H1 (cell line): ENCODE data around the gene TFE3. TPM values are rescaled to one million over a fixed set of nuclear protein-coding genes. Genes with fewer than 3 reads are reported as not detected.

ENCODE experiments used
- CEBPB ChIP-seq: IDR thresholded peaks from 2 replicates; pipeline ENCODE4 v1.6.1; 2012; ENCODE audit warnings: low read depth, low read length
- CREB1 ChIP-seq: IDR thresholded peaks from 2 replicates; pipeline ENCODE4 v1.6.1; 2012; ENCODE audit warnings: inconsistent platforms
- CTBP2 ChIP-seq: IDR thresholded peaks from 2 replicates; pipeline ENCODE4 v1.7.0; 2011; ENCODE audit warnings: borderline replicate concordance, mild to moderate bottlenecking, moderate library complexity, mixed read lengths, low read length; ENCODE audit not compliant: insufficient read depth, insufficient read length
- E2F6 ChIP-seq: IDR thresholded peaks from 2 replicates; pipeline ENCODE4 v1.6.1; 2012; ENCODE audit warnings: inconsistent platforms
- HDAC2 ChIP-seq, 2 experiments: fragments of 300-600 bp in 1 of 2; sonication (generic) in 1 of 2; IDR thresholded peaks; 2 replicates each; pipeline ENCODE4 v1.6.1; 2011 to 2012; ENCODE audit warnings: low read depth in 2 of 2, low read length in 2 of 2, mild to moderate bottlenecking in 2 of 2, moderate library complexity in 2 of 2, borderline replicate concordance in 1 of 2, inconsistent platforms in 1 of 2
- HDAC6 ChIP-seq: IDR thresholded peaks from one replicate; pipeline ENCODE4 v1.7.1; 2012; ENCODE audit warnings: low read depth, mild to moderate bottlenecking, inconsistent platforms, low read length, moderate library complexity
- JUN ChIP-seq: IDR thresholded peaks from 2 replicates; pipeline ENCODE4 v1.6.1; 2011; ENCODE audit warnings: low read depth, mild to moderate bottlenecking, improper control_type of control experiment, low read length
- KDM1A ChIP-seq: fragments of 200-600, 300-600 bp; sonication (generic); IDR thresholded peaks from 2 replicates; pipeline ENCODE4 v1.7.1; 2016; ENCODE audit warnings: mild to moderate bottlenecking, low read length, borderline replicate concordance
- KDM4A ChIP-seq: IDR thresholded peaks from one replicate; pipeline ENCODE4 v1.7.1; 2012; ENCODE audit warnings: low read depth, mild to moderate bottlenecking, moderate library complexity, low read length, inconsistent platforms; ENCODE audit not compliant: severe bottlenecking
- POU5F1 ChIP-seq: IDR thresholded peaks from 2 replicates; pipeline ENCODE4 v1.6.1; 2011; ENCODE audit warnings: low read depth, mild to moderate bottlenecking, low read length, moderate library complexity
- SP1 ChIP-seq: IDR thresholded peaks from 2 replicates; pipeline ENCODE4 v1.6.1; 2011; ENCODE audit warnings: low read depth, low read length
- SUZ12 ChIP-seq: fragments of 200-600 bp; sonication (generic); IDR thresholded peaks from 2 replicates; pipeline ENCODE4 v1.6.1; 2012; ENCODE audit warnings: mild to moderate bottlenecking, inconsistent platforms, low read length, moderate library complexity, mixed read lengths
- TAF7 ChIP-seq: optimal IDR thresholded peaks from 2 replicates; pipeline ENCODE3; 2011; ENCODE audit warnings: low read depth, mild to moderate bottlenecking, inconsistent platforms, low read length, moderate library complexity, borderline replicate concordance
- TEAD4 ChIP-seq: IDR thresholded peaks from 2 replicates; pipeline ENCODE4 v1.6.1; 2012; ENCODE audit warnings: low read depth, low read length, inconsistent platforms, mixed read lengths
- USF2 ChIP-seq: IDR thresholded peaks from 2 replicates; pipeline ENCODE4 v1.6.1; 2011; ENCODE audit warnings: low read length, improper control_type of control experiment
- polyA plus RNA-seq, 7 experiments: library from polyadenylated mRNA; depleted of rRNA in 3 of 7; stranded (reverse) in 5 of 7; unstranded in 2 of 7; fragments of >200 nt in 5 of 7; fragments of 200-250 nt in 2 of 7; gene quantifications; 1 replicate in 5 of 7; 2 replicates in 1 of 7; 4 replicates in 1 of 7; pipeline versions ENCODE4 v1.2.1 to v1.2.3, GENCODE V29; 2011 to 2013; ENCODE audit warnings: missing spikeins in 2 of 7, mixed read lengths in 2 of 7
- total RNA-seq: library from RNA; stranded (reverse); fragmentation: NEBNext Ultra II Directional; extraction: Animal tissue kit (Norgen Biotek cat#: 25700); gene quantifications from 2 replicates; pipeline ENCODE4 v1.2.1, GENCODE V29; 2021
- TF ChIP-seq, protein P1 (sequence below): IDR thresholded peaks from 2 replicates; pipeline ENCODE4 v1.6.1; 2012; ENCODE audit warnings: inconsistent platforms
- TF ChIP-seq, protein P2 (sequence below): IDR thresholded peaks from 2 replicates; pipeline ENCODE4 v1.6.1; 2011; ENCODE audit warnings: low read depth, mild to moderate bottlenecking, low read length; ENCODE audit not compliant: insufficient read depth
- TF ChIP-seq, protein P3 (sequence below): IDR thresholded peaks from 2 replicates; pipeline ENCODE4 v1.6.1; 2012; ENCODE audit warnings: low read length, inconsistent platforms

Gene TFE3
- total and polyA plus RNA-seq, 2 of the 8 experiments (the other 6 are each of a cell fraction or from before 2014, with no cell fraction given) = 33.7 to 52.9 TPM

DNA sequence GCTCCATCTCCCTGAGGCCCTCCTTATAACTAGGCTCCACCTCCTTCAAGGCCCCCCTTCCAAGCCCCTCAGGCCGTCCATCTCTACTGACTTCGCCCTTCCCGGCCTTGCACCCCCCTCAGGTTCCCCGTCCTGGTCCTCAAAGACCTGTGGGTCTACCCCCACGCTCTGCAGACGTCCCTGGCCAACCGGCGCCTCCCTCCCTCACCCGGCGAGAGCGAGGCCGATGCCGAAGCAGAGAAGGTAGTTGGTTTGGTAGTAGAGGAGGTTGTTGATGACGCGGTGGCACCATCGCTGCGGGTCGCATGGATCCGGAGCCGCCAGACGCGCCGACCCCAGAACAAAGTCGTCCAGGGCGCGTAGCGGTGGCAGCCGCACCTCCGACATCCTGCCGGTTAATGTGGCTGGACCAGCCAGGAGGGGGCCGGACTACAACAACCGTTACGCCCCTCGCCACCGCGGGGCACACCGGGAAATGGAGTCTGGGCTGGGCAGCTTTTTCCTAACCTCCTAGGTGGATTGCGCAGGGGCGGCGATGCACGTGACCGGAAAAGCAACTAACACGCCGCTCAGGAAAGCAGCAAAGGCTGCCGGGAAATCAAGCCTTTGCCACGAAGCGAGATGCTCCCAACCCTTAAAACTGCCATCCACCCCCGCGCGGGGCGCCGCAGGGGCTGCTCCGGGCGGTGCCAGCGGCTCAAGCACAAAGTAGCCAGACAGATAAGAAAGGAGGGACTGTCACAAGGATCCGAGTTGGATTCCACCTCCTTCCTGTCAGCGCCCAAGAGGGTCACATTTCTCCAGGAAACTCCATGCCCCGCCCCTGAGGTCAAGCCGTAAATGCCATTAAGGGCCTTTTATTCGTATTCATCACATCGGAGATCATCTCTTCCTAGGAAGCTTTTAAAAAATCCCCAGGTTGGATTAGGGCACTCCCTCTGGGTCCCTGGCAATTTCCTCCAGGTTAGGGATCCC, 30.7 kb upstream of the TFE3 start, which contains the start of gene PRAF2 (continued):
- TF ChIP-seq E2F6 (peak; percentile 62; the same call in 1 of the 2 replicates), CREB1 (no peak), CEBPB (0 out of 2 replicates have a peak, but pooled peaks have one; percentile 33), CTBP2 (no peak), SUZ12 (no peak), JUN (no peak), TEAD4 (no peak), TAF7 (no peak), KDM1A (no peak), HDAC6 (no peak), SP1 (no peak), USF2 (peak; percentile 80), KDM4A (no peak), POU5F1 (no peak), HDAC2 (IDR thresholded peaks at IDR 0.05; ENCODE audit: borderline replicate concordance in 1 of 2, low read depth in 2 of 2, low read length in 2 of 2) (0 out of 4 replicates have a peak, but pooled peaks of 1 of the 2 experiments have one; percentile 36)
- TF ChIP-seq, protein P1, sequence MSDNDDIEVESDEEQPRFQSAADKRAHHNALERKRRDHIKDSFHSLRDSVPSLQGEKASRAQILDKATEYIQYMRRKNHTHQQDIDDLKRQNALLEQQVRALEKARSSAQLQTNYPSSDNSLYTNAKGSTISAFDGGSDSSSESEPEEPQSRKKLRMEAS = peak; percentile 88
- TF ChIP-seq, protein P2, sequence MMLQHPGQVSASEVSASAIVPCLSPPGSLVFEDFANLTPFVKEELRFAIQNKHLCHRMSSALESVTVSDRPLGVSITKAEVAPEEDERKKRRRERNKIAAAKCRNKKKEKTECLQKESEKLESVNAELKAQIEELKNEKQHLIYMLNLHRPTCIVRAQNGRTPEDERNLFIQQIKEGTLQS = 0 out of 2 replicates have a peak, but pooled peaks have one; percentile 52
- TF ChIP-seq, protein P3, sequence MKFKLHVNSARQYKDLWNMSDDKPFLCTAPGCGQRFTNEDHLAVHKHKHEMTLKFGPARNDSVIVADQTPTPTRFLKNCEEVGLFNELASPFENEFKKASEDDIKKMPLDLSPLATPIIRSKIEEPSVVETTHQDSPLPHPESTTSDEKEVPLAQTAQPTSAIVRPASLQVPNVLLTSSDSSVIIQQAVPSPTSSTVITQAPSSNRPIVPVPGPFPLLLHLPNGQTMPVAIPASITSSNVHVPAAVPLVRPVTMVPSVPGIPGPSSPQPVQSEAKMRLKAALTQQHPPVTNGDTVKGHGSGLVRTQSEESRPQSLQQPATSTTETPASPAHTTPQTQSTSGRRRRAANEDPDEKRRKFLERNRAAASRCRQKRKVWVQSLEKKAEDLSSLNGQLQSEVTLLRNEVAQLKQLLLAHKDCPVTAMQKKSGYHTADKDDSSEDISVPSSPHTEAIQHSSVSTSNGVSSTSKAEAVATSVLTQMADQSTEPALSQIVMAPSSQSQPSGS = no peak
